CD14-positive monocyte (primary cell): ENCODE measurements around the gene TAF6. TPM values are rescaled to one million over a fixed set of nuclear protein-coding genes. Genes with fewer than 3 reads are reported as not detected.

Source experiments
- DNase-seq, 3 donors: peaks; one replicate each; pipeline ENCODE4 v3.0.0-alpha.2; 2011 to 2022
- H2AFZ ChIP-seq: 2 replicates; pipeline ENCODE4 v1.6.0; 2012; ENCODE audit warnings: mild to moderate bottlenecking, low read depth, low read length, inconsistent platforms; ENCODE audit not compliant: insufficient read depth, poor library complexity, severe bottlenecking
- H3K27ac ChIP-seq, 2 donors: 1 replicate in 1 of 2; 2 replicates in 1 of 2; pipeline ENCODE4 v1.5.1; 2012 to 2013; ENCODE audit warnings: low read length in 2 of 2, control low read depth in 1 of 2, inconsistent platforms in 1 of 2, low read depth in 1 of 2, mild to moderate bottlenecking in 1 of 2
- H3K27me3 ChIP-seq, 2 donors: one replicate each; pipeline versions ENCODE4 v1.6.0 to v1.6.1; 2011 to 2013; ENCODE audit warnings: low read length in 2 of 2; ENCODE audit not compliant: control insufficient read depth in 2 of 2, insufficient read depth in 2 of 2
- H3K36me3 ChIP-seq, 2 donors: replicated peaks in 1 of 2; 1 replicate in 1 of 2; 2 replicates in 1 of 2; pipeline versions ENCODE4 v1.5.1 to v1.6.1; 2012 to 2013; ENCODE audit warnings: low read length in 2 of 2, control low read depth in 1 of 2, inconsistent platforms in 1 of 2, mild to moderate bottlenecking in 1 of 2; ENCODE audit not compliant: insufficient read depth in 2 of 2, control insufficient read depth in 1 of 2
- H3K4me1 ChIP-seq, 2 donors: 1 replicate in 1 of 2; 2 replicates in 1 of 2; pipeline versions ENCODE4 v1.5.1 to v1.6.1; 2012 to 2013; ENCODE audit warnings: low read length in 2 of 2, control low read depth in 1 of 2, inconsistent platforms in 1 of 2, mild to moderate bottlenecking in 1 of 2, moderate library complexity in 1 of 2; ENCODE audit not compliant: insufficient read depth in 2 of 2, control insufficient read depth in 1 of 2
- H3K4me2 ChIP-seq: replicated peaks from 2 replicates; pipeline ENCODE3; 2012; ENCODE audit warnings: low read length, moderate library complexity, mild to moderate bottlenecking; ENCODE audit not compliant: poor library complexity, severe bottlenecking; ENCODE audit errors: extremely low read depth
- H3K4me3 ChIP-seq, 3 experiments: fragments of 200-600 bp in 1 of 3; sonication (generic) in 1 of 3; replicated peaks in 1 of 3; 1 replicate in 2 of 3; 2 replicates in 1 of 3; pipeline ENCODE4 v1.5.1; 2011 to 2013; ENCODE audit warnings: low read length in 3 of 3, mild to moderate bottlenecking in 3 of 3, control low read depth in 2 of 3, low read depth in 2 of 3, inconsistent platforms in 1 of 3, moderate library complexity in 1 of 3
- H3K79me2 ChIP-seq: 2 replicates; pipeline ENCODE4 v1.6.0; 2012; ENCODE audit warnings: mild to moderate bottlenecking, control low read depth, inconsistent platforms, low read length, moderate library complexity; ENCODE audit not compliant: insufficient read depth
- H3K9ac ChIP-seq: 2 replicates; pipeline ENCODE4 v1.6.0; 2017; ENCODE audit warnings: low read length, mild to moderate bottlenecking; ENCODE audit not compliant: insufficient read depth, poor library complexity, severe bottlenecking
- H3K9me3 ChIP-seq, 2 donors: replicated peaks in 1 of 2; 1 replicate in 1 of 2; 2 replicates in 1 of 2; pipeline versions ENCODE4 v1.5.1 to v1.6.1; 2012 to 2013; ENCODE audit warnings: low read length in 2 of 2, control low read depth in 1 of 2; ENCODE audit not compliant: control insufficient read depth in 1 of 2, insufficient read depth in 1 of 2
- H4K20me1 ChIP-seq: 2 replicates; pipeline ENCODE4 v1.6.0; 2012; ENCODE audit warnings: mild to moderate bottlenecking, low read length, control low read depth, moderate library complexity; ENCODE audit not compliant: insufficient read depth
- H3K27ac Mint-ChIP-seq, 7 donors: one replicate each; pipeline ENCODE4 v1.8.0; 2020; ENCODE audit warnings: mild to moderate bottlenecking in 7 of 7, mixed read lengths in 7 of 7, moderate library complexity in 6 of 7, inconsistent platforms in 2 of 7
- H3K27me3 Mint-ChIP-seq, 3 donors: one replicate each; pipeline ENCODE4 v1.8.0; 2021 to 2022; ENCODE audit warnings: low read depth in 3 of 3, mild to moderate bottlenecking in 3 of 3, mixed read lengths in 3 of 3, moderate library complexity in 3 of 3, inconsistent platforms in 1 of 3
- H3K36me3 Mint-ChIP-seq, 2 donors: one replicate each; pipeline ENCODE4 v1.8.0; 2020; ENCODE audit warnings: mixed read lengths in 2 of 2, inconsistent platforms in 1 of 2, mild to moderate bottlenecking in 1 of 2
- H3K4me1 Mint-ChIP-seq: one replicate; pipeline ENCODE4 v1.8.0; 2020; ENCODE audit warnings: mild to moderate bottlenecking, mixed read lengths
- H3K4me3 Mint-ChIP-seq, 2 donors: one replicate each; pipeline ENCODE4 v1.8.0; 2020; ENCODE audit warnings: mild to moderate bottlenecking in 2 of 2, mixed read lengths in 2 of 2, moderate library complexity in 1 of 2
- H3K9me3 Mint-ChIP-seq, 7 donors: one replicate each; pipeline ENCODE4 v1.8.0; 2020 to 2022; ENCODE audit warnings: mixed read lengths in 7 of 7, mild to moderate bottlenecking in 6 of 7, moderate library complexity in 6 of 7, inconsistent platforms in 2 of 7
- CTCF ChIP-seq: fragments of 200-600 bp; IDR thresholded peaks from one replicate; pipeline ENCODE4 v1.8.0; 2022; ENCODE audit warnings: antibody characterized with exemption, mild to moderate bottlenecking
- WGBS: methylation state at CpG from one replicate; pipeline ENCODE4 v1.1.5; 2013; ENCODE audit warnings: missing lambda C conversion rate; ENCODE audit not compliant: insufficient coverage; 5-methylcytosine and 5-hydroxymethylcytosine counted together
- intact Hi-C, 2 donors: fragments of 100-400 bp; cut with micrococcal nuclease; formaldehyde crosslinking; loops; one replicate each; pipeline versions ENCODE4 v1.15.0 to v1.15.1; 2023
- polyA minus RNA-seq: library from RNA; depleted of rRNA, polyadenylated mRNA; stranded (reverse); fragments of >200 nt; gene quantifications from 2 replicates; pipeline ENCODE4 v1.2.3, GENCODE V29; 2012
- polyA plus RNA-seq, 3 donors: library from polyadenylated mRNA; depleted of rRNA in 1 of 3; unstranded in 2 of 3; stranded (reverse) in 1 of 3; fragments of 300-500 nt in 2 of 3; fragments of >200 nt in 1 of 3; fragmentation: Illumina TruSeq in 2 of 3; gene quantifications; 1 replicate in 2 of 3; 2 replicates in 1 of 3; pipeline ENCODE4 v1.2.3, GENCODE V29; 2012 to 2021
- total RNA-seq, 12 experiments: library from RNA in 1 of 12; stranded (reverse) in 1 of 12; fragments of 120-200 nt in 1 of 12; gene quantifications; one replicate each; pipeline ENCODE4 v1.2.4 and lab custom pipeline; 2013 to 2026; ENCODE audit warnings: mixed read lengths in 6 of 12, inconsistent platforms in 1 of 12

TAF6 gene
- total RNA-seq (2013), result 9.8 TPM
- 10 to 100 TPM in 2 of 3 donors, 1 to 10 TPM in 1; 9.6 to 28.9 (median 11.0) TPM for polyA plus RNA-seq
- polyA minus RNA-seq, result 6.2 and 7.9 TPM in 2 replicates
- total RNA-seq (lab: John Stamatoyannopoulos, UW), result 1.9 to 13.0 (median 9.0) reads per million in 11 experiments

GRCh38 chr7:100119072-100119969, at the start of gene TAF6, which contains the start of gene CNPY4:
TSS of gene TAF6 (minus strand) at chr7:100119358. CDS start at chr7:100114209, 5,149 bp downstream.
TSS of gene CNPY4 (plus strand) at chr7:100119634. CDS start at chr7:100119745, 111 bp downstream.
- Mint-ChIP-seq H3K4me3 (peak within 1 kb of the TSS; percentile 90 to 98), H3K27ac (peak within 1 kb of the TSS; percentile 97 to 99 (median 99)), H3K27me3 (no peaks in the 10 kb centered on the region), H3K9me3 (no peaks in the 10 kb centered on the region), H3K4me1 (peaks cover 36% of the 10 kb centered on the region), H3K36me3 (peaks cover 2 to 12% of the 10 kb centered on the region in 2 donors)
- Histone ChIP-seq H3K9me3 (no peaks in the 10 kb centered on the region), H3K36me3 (peaks cover 0 to under 1% of the 10 kb centered on the region in 2 donors), H3K79me2 (peaks cover 15% of the 10 kb centered on the region), H3K27ac (peak within 1 kb of the TSS; percentile 68 to 91), H3K27me3 (no peaks in the 10 kb centered on the region), H4K20me1 (no peaks in the 10 kb centered on the region), H3K4me1 (peaks cover 32 to 37% of the 10 kb centered on the region in 2 donors), H2AFZ (peak within 1 kb of the TSS; percentile 91), H3K4me3 (peak within 1 kb of the TSS; percentile 53 to 91 (median 89)), H3K9ac (peak within 1 kb of the TSS; percentile 72), H3K4me2 (peak within 1 kb of the TSS; percentile 98)
- WGBS, result 0% methylated on average over 36 of the region's 49 CpGs
- DNase-seq, result peak; percentile 90 to 94 (median 92)
- intact Hi-C loops, result loop anchor here in 1 of 2 donors (1.0 kb wide), 1 partner anchor 8 kb away; no protein-coding TSS in a partner anchor
- TF ChIP-seq CTCF, result no peak

DNA sequence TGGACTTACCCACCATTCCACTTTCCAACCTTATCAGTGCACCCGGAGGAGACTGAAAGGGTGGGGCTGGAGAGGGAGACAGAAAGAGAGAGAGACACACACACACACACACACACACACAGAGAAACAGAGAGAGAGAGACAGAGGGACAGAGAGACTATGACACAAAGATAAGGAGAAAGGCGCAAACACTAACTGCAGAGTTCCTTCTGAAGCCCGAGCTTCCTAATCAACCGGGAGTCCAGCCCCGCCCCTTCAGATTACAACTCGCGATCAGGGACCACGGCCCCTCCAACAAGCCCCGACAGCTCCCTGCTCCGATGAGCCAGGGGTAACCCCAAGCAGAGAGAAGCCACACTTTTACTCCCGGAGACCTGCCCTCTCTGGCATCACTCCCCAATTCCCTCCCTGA, 48.8 kb upstream of the TAF6 start:
- H3K36me3 Mint-ChIP-seq, result peaks cover 4 to 16% of the 10 kb centered on the region in 2 donors
- H3K36me3 ChIP-seq, result no peaks in the 10 kb centered on the region
- H3K4me2 ChIP-seq, result peak overlapping the region; percentile 70
- H3K4me1 Mint-ChIP-seq, result peaks cover 41% of the 10 kb centered on the region
- peaks cover 36 to 42% of the 10 kb centered on the region in 2 donors for H3K4me1 ChIP-seq
- H3K4me3 Mint-ChIP-seq, result peak overlapping the region; percentile 78 to 94
- no peaks in the 10 kb centered on the region for H3K79me2 ChIP-seq
- H3K9me3 Mint-ChIP-seq, result peaks cover 0 to 22% (median 9%) of the 10 kb centered on the region in 7 donors
- H3K9me3 ChIP-seq, result peaks cover 0 to 11% of the 10 kb centered on the region in 2 donors
- peak overlapping the region in 2 of 3 experiments; percentile 1 to 68 for H3K4me3 ChIP-seq
- no peak for TF ChIP-seq CTCF
- peak overlapping the region; percentile 5 for H3K9ac ChIP-seq
- intact Hi-C loops, result no loop called here
- H3K27me3 Mint-ChIP-seq, result peaks cover 64 to 84% (median 70%) of the 10 kb centered on the region in 3 donors
- H2AFZ ChIP-seq, result peak overlapping the region; percentile 59
- peak overlapping the region in 1 of 7 donors; percentile 83 for H3K27ac Mint-ChIP-seq
- DNase-seq, result no peak
- no peaks in the 10 kb centered on the region for H4K20me1 ChIP-seq
- WGBS, result 0% methylated on average over 9 of the region's 11 CpGs
- H3K27ac ChIP-seq, result no peak overlapping the region
- peaks cover 38 to 65% of the 10 kb centered on the region in 2 donors for H3K27me3 ChIP-seq
